AG09319 (cell line): Measurements from ENCODE around the gene GFRA1.

Source experiments
- DNase-seq: peaks from one replicate; pipeline ENCODE4 v3.0.0-alpha.2; 2010; ENCODE audit warnings: low read depth; ENCODE audit errors: extremely low read depth
- CTCF ChIP-seq: IDR thresholded peaks from 2 replicates; pipeline ENCODE4 v1.5.1; 2011; ENCODE audit warnings: low read depth, mild to moderate bottlenecking, inconsistent platforms, low read length, moderate library complexity

Gene GFRA1

GRCh38 chr10:116201011-116201410, 72.0 kb downstream of the GFRA1 start:
- DNase-seq, result no peak
- TF ChIP-seq CTCF, result no peak

GRCh38 chr10:116198676-116199035, 74.3 kb downstream of the GFRA1 start:
- no peak for TF ChIP-seq CTCF

GRCh38 chr10:116197946-116198675, 74.9 kb downstream of the GFRA1 start:
- TF ChIP-seq CTCF, result no peak
- no peak for DNase-seq

More at GRCh38 chr10:116198676-116199035, 74.3 kb downstream of the GFRA1 start:
- no peak for DNase-seq

GRCh38 chr10:116195583-116195982, 77.4 kb downstream of the GFRA1 start:
- no peak for DNase-seq
- TF ChIP-seq CTCF, result no peak

- DNase-seq, result no peak
- no peak for TF ChIP-seq CTCF
These were observed 78.0 kb downstream of the GFRA1 start for GRCh38 chr10:116195039-116195438.

GRCh38 chr10:116194061-116194460, 78.9 kb downstream of the GFRA1 start:
- DNase-seq, result no peak
- TF ChIP-seq CTCF, result no peak

GRCh38 chr10:116190883-116191282, 82.1 kb downstream of the GFRA1 start:
- no peak for DNase-seq
- no peak for TF ChIP-seq CTCF
